Bone marrow (tissue), 2 donors: ENCODE data around the gene TBC1D3L.
"Not testable (repeated sequence)": the region's sequence is repeated elsewhere in the genome, so short reads cannot be mapped to it uniquely, and the experiment has no call there.

ENCODE experiments used
- DNase-seq, 2 donors: peaks; one replicate each; lab custom pipeline; 2025; lab: John Stamatoyannopoulos, UW

Gene TBC1D3L

DNA sequence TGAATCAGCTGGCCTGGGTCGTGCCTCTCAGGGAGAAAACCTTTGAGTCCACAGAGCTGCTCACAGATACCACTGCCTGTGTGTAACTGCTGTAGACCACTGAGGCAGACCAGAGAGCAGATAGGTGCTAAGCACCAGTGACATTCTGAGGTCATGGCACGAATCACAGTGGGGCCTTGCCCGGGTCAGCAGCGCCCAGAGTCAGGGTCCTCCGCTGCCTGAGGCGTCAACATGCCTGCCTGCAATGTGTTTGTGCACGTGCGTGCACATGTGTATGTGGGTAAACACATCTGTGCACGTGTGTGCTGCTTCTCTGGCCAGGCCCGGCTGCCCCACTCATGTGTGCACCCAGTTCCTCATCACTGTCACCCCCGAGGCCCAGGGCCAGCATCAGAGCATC is at the start of gene TBC1D3L:
TSS of gene TBC1D3L (minus strand) at position 101 of the 400 bp plus-strand sequence. CDS start 1,540 bp downstream, outside the sequence.
- not testable (repeated sequence) for DNase-seq

DNA sequence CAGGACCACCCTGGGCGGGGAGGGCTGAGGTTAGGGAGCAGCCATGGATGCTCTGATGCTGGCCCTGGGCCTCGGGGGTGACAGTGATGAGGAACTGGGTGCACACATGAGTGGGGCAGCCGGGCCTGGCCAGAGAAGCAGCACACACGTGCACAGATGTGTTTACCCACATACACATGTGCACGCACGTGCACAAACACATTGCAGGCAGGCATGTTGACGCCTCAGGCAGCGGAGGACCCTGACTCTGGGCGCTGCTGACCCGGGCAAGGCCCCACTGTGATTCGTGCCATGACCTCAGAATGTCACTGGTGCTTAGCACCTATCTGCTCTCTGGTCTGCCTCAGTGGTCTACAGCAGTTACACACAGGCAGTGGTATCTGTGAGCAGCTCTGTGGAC is 14.8 kb upstream of the TBC1D3L start, which contains the start of gene TBC1D3D:
TSS of gene TBC1D3D (plus strand) at position 301 of the 400 bp plus-strand sequence. CDS start 1,585 bp downstream, outside the sequence.
- not testable (repeated sequence) for DNase-seq
